Panc1 (cell line): ENCODE data around the gene TLE4. TPM values are rescaled to one million over a fixed set of nuclear protein-coding genes. Genes with fewer than 3 reads are reported as not detected.

Experiments used
- ATAC-seq: fragments of 200-7000 bp; cut with Tn5 transposase; 2 replicates; pipeline ENCODE4 v1.9.1; 2020; ENCODE audit warnings: mild to moderate bottlenecking, moderate library complexity
- BruUV-seq: library from RNA; stranded (reverse); fragments of 400-500 nt; replicated peaks from 2 replicates; lab custom pipeline; 2021; lab: Mats Ljungman, UMichigan
- CTCF ChIA-PET: fragments of 300-600 bp; sonication (Branson Sonifier 250); formaldehyde crosslinking; loops from one replicate; lab custom pipeline; 2022; ENCODE audit warnings: antibody characterized with exemption; lab: Charles Lee
- POLR2A ChIA-PET: fragments of 300-600 bp; sonication (Branson Sonifier 250); formaldehyde crosslinking; loops from one replicate; lab custom pipeline; 2022; ENCODE audit warnings: antibody characterized with exemption; lab: Charles Lee
- DNase-seq: peaks from one replicate; pipeline ENCODE4 v3.0.0-alpha.2; 2010; ENCODE audit warnings: low read depth, low spot score
- H3K27ac ChIP-seq: 2 replicates; pipeline ENCODE4 v1.5.1; 2011; ENCODE audit warnings: mild to moderate bottlenecking, low read length, inconsistent platforms
- H3K27me3 ChIP-seq: fragments of 200-500 bp; sonication (Bioruptor generic); 2 replicates; pipeline ENCODE4 v1.6.0; 2014; ENCODE audit warnings: low read length, inconsistent platforms; ENCODE audit not compliant: control insufficient read depth, insufficient read depth
- H3K36me3 ChIP-seq: fragments of 200-500 bp; sonication (Bioruptor generic); 2 replicates; pipeline ENCODE4 v1.5.1; 2014; ENCODE audit warnings: inconsistent platforms, mild to moderate bottlenecking, low read length, moderate library complexity; ENCODE audit not compliant: control insufficient read depth, insufficient read depth
- H3K4me1 ChIP-seq: 2 replicates; pipeline ENCODE4 v1.5.1; 2011; ENCODE audit warnings: inconsistent platforms, mild to moderate bottlenecking, low read length, moderate library complexity; ENCODE audit not compliant: control insufficient read depth, insufficient read depth
- H3K4me3 ChIP-seq, 2 experiments: 2 replicates each; pipeline ENCODE4 v1.5.1; 2011 to 2012; ENCODE audit warnings: low read depth in 2 of 2, low read length in 2 of 2, mild to moderate bottlenecking in 2 of 2, inconsistent platforms in 1 of 2, moderate library complexity in 1 of 2
- H3K9me3 ChIP-seq: fragments of 200-500 bp; sonication (Bioruptor generic); 2 replicates; pipeline ENCODE4 v1.5.1; 2014; ENCODE audit warnings: low read depth, mild to moderate bottlenecking, inconsistent platforms, low read length, moderate library complexity; ENCODE audit not compliant: control insufficient read depth, insufficient read depth
- CTCF ChIP-seq: fragments of 450-650 bp; IDR thresholded peaks from 2 replicates; pipeline ENCODE4 v1.5.1; 2017; ENCODE audit warnings: mild to moderate bottlenecking
- POLR2AphosphoS5 ChIP-seq: IDR thresholded peaks from 2 replicates; pipeline ENCODE4 v1.6.1; 2012; ENCODE audit warnings: mild to moderate bottlenecking, low read depth, low read length, moderate library complexity
- REST ChIP-seq, 2 experiments: IDR thresholded peaks; 2 replicates each; pipeline ENCODE4 v1.6.1; 2011 to 2012; ENCODE audit warnings: low read depth in 2 of 2, control low read depth in 1 of 2, low read length in 1 of 2, mild to moderate bottlenecking in 1 of 2, moderate library complexity in 1 of 2; ENCODE audit not compliant: insufficient read depth in 1 of 2
- SIN3A ChIP-seq: IDR thresholded peaks from 2 replicates; pipeline ENCODE4 v1.6.1; 2012; ENCODE audit warnings: low read depth, mild to moderate bottlenecking, low read length, moderate library complexity, borderline replicate concordance; ENCODE audit not compliant: insufficient read depth
- TCF7L2 ChIP-seq: IDR thresholded peaks from 2 replicates; pipeline ENCODE4 v1.6.1; 2011; ENCODE audit warnings: mild to moderate bottlenecking, low read depth, low read length, inconsistent platforms
- in situ Hi-C: cut with HindIII; loops from 2 replicates; pipeline ENCODE4 v1.10.0; 2016; ENCODE audit warnings: low sequenced_read_pairs, low pct_unique_long_range_greater_than_20kb
- intact Hi-C: fragments of 100-400 bp; cut with micrococcal nuclease; formaldehyde crosslinking; loops from one replicate; pipeline ENCODE4 v1.10.0; 2022; ENCODE audit not compliant: unreplicated experiment
- total RNA-seq: library from RNA; stranded (reverse); gene quantifications from one replicate; pipeline ENCODE4 v1.2.1, GENCODE V29; 2021; ENCODE audit not compliant: unreplicated experiment

The TLE4 gene
- total RNA-seq, 1 experiment from 2014 or later, result 8.7 TPM

GRCh38 chr9:79719021-79719420 is 147.3 kb downstream of the TLE4 start:
- Histone ChIP-seq H3K4me1 (no peaks in the 10 kb centered on the region), H3K27me3 (no peaks in the 10 kb centered on the region), H3K9me3 (no peaks in the 10 kb centered on the region), H3K27ac (no peak overlapping the region), H3K4me3 (no peak overlapping the region), H3K36me3 (no peaks in the 10 kb centered on the region)
- intact Hi-C loops (no loop called here), in situ Hi-C loops (no loop called here)
- BruUV-seq, result no TSS peak
- ChIA-PET CTCF (no interaction called here), POLR2A (no interaction called here)
- no peak for DNase-seq
- no peak for ATAC-seq
- no peak for TF ChIP-seq SIN3A
- no peak for TF ChIP-seq TCF7L2

- Histone ChIP-seq H3K27ac (no peak overlapping the region), H3K27me3 (no peaks in the 10 kb centered on the region), H3K4me1 (no peaks in the 10 kb centered on the region), H3K9me3 (no peaks in the 10 kb centered on the region), H3K36me3 (no peaks in the 10 kb centered on the region), H3K4me3 (no peak overlapping the region)
- BruUV-seq, result no TSS peak
- TF ChIP-seq POLR2AphosphoS5 (no peak), REST (IDR thresholded peaks at IDR 0.05; ENCODE audit: insufficient read depth in 1 of 2, low read depth in 2 of 2, low read length in 1 of 2) (no peak), TCF7L2 (no peak), CTCF (no peak), SIN3A (no peak)
- ChIA-PET CTCF (interaction anchor here (0.8 kb wide), 1 partner anchor 454 kb away, joined by 5 read pairs; no protein-coding TSS in a partner anchor), POLR2A (no interaction called here)
- intact Hi-C loops, result no loop called here
- in situ Hi-C loops, result no loop called here
- ATAC-seq, result no peak
- no peak for DNase-seq
Observed at GRCh38 chr9:79719989-79720388, 148.2 kb downstream of the TLE4 start.

GRCh38 chr9:79731171-79731890 is 159.6 kb downstream of the TLE4 start:
- in situ Hi-C loops, result no loop called here
- no TSS peak for BruUV-seq
- Histone ChIP-seq H3K27ac (no peak overlapping the region), H3K9me3 (no peaks in the 10 kb centered on the region), H3K27me3 (no peaks in the 10 kb centered on the region), H3K36me3 (no peaks in the 10 kb centered on the region), H3K4me3 (no peak overlapping the region), H3K4me1 (no peaks in the 10 kb centered on the region)
- no peak for DNase-seq
- POLR2A ChIA-PET, result no interaction called here
- no peak for TF ChIP-seq TCF7L2
- no peak for TF ChIP-seq POLR2AphosphoS5
- no peak for TF ChIP-seq REST (IDR thresholded peaks at IDR 0.05; ENCODE audit: insufficient read depth in 1 of 2, low read depth in 2 of 2, low read length in 1 of 2)
- TF ChIP-seq SIN3A, result no peak
- no peak for TF ChIP-seq CTCF
- CTCF ChIA-PET, result no interaction called here
- intact Hi-C loops, result no loop called here
- no peak for ATAC-seq
